Measurements from ENCODE around the gene ABHD8. TPM values are rescaled to one million over a fixed set of nuclear protein-coding genes. Genes with fewer than 3 reads are reported as not detected.
A peak's percentile ranks its signal among the peaks of the same experiment; 100 is the strongest.

The ABHD8 gene
- total and polyA plus RNA-seq, 11 donors: 7.4 to 21.8 (median 11.6) TPM

- Histone ChIP-seq H3K36me3 (peaks cover 0 to 16% (median 7%) of the 10 kb centered on the region in 9 donors), H3K4me3 (peak within 1 kb of the TSS; percentile 45 to 96 (median 76)), H3K27me3 (no peaks in the 10 kb centered on the region), H3K9me3 (no peaks in the 10 kb centered on the region), H3K4me1 (peaks cover 0 to 40% (median 28%) of the 10 kb centered on the region in 12 donors), H3K27ac (peak within 1 kb of the TSS; percentile 76 to 97 (median 92))
- DNase-seq: peak; percentile 95 to 98 (median 97)
- intact Hi-C loops (cut with DNase I): loop anchor here in 2 of 10 donors (2.0 kb wide), 2 partner anchors 32 to 70 kb away; partner anchors contain the start of genes BABAM1 (in 1 of the 2) and MRPL34 (in 1 of the 2)
- 0 to 1% (median 0%) methylated on average over 28 to 41 of the region's 41 CpGs for WGBS, 4 donors
- TF ChIP-seq CTCF (IDR thresholded peaks at IDR 0.05) (no peak), POLR2A (IDR thresholded peaks at IDR 0.05) (peak in 1 of 2 donors; percentile 8)
- ATAC-seq: peak; percentile 90 to 96 (median 94)
These were observed 33.8 kb upstream of the ABHD8 start, which contains the start of gene GTPBP3 for GRCh38 chr19:17336872-17337674. Gene GTPBP3 (plus strand): TSS chr19:17337553. CDS start chr19:17337612, 59 bp downstream.

- Histone ChIP-seq H3K27ac (peak overlapping the region in 1 of 12 donors; percentile 94), H3K27me3 (no peaks in the 10 kb centered on the region), H3K9me3 (no peaks in the 10 kb centered on the region), H3K36me3 (peaks cover 0 to 7% (median 0%) of the 10 kb centered on the region in 9 donors), H3K4me1 (peaks cover 0 to 40% (median 28%) of the 10 kb centered on the region in 12 donors), H3K4me3 (peak overlapping the region in 6 of 12 donors; percentile 78 to 93 (median 80))
- DNase-seq (no peak), ATAC-seq (no peak)
- intact Hi-C loops (cut with DNase I): loop anchor here in 1 of 10 donors (2.0 kb wide), 1 partner anchor 27 kb away; the partner anchor contains the start of gene DDA1
- WGBS, 4 donors: 66 to 73% (median 72%) methylated on average over 10 of the region's 10 CpGs
- TF ChIP-seq CTCF (IDR thresholded peaks at IDR 0.05) (no peak), POLR2A (IDR thresholded peaks at IDR 0.05) (no peak)
These were observed 32.4 kb upstream of the ABHD8 start for GRCh38 chr19:17335575-17335974.

- H3K4me1 ChIP-seq: peaks cover 0 to 40% (median 28%) of the 10 kb centered on the region in 12 donors
- H3K4me3 ChIP-seq: peak within 1 kb of the TSS; percentile 47 to 93 (median 79)
- ATAC-seq: peak; percentile 54 to 85 (median 78)
- intact Hi-C loops (cut with DNase I): loop anchor here in 1 of 10 donors (2.0 kb wide), 1 partner anchor 26 kb away; the partner anchor contains the start of gene DDA1
- peaks cover 0 to 7% (median 0%) of the 10 kb centered on the region in 9 donors for H3K27me3 ChIP-seq
- peak within 1 kb of the TSS in 11 of 12 donors; percentile 56 to 81 (median 71) for H3K27ac ChIP-seq
- WGBS, 4 donors: 2 to 4% (median 3%) methylated on average over 57 to 86 of the region's 86 CpGs
- TF ChIP-seq POLR2A (IDR thresholded peaks at IDR 0.05) (peak in 1 of 2 donors; percentile 69), CTCF (IDR thresholded peaks at IDR 0.05) (no peak)
- peaks cover 0 to 10% (median 0%) of the 10 kb centered on the region in 9 donors for H3K36me3 ChIP-seq
- peak; percentile 95 to 98 (median 97) for DNase-seq
- no peaks in the 10 kb centered on the region for H3K9me3 ChIP-seq
These were observed 31.5 kb upstream of the ABHD8 start, which contains the start of gene ANO8 for GRCh38 chr19:17334414-17335409. Gene ANO8 (minus strand): TSS chr19:17334855. CDS start chr19:17334670, 185 bp downstream.

All from heart left ventricle (tissue), 16 donors.